Measurements from ENCODE around the gene TMCO6. TPM values are rescaled to one million over a fixed set of nuclear protein-coding genes. Genes with fewer than 3 reads are reported as not detected.
"Not testable (repeated sequence)": the region's sequence is repeated elsewhere in the genome, so short reads cannot be mapped to it uniquely, and the experiment has no call there.

The TMCO6 gene
- total RNA-seq, 6 experiments from 2014 or later: 7.3 to 45.5 (median 23.6) TPM

- H3K27me3 ChIP-seq: no peaks in the 10 kb centered on the region
- no peak overlapping the region for H3K4me3 ChIP-seq
- H3K4me1 ChIP-seq: peaks cover 0 to 45% (median 8%) of the 10 kb centered on the region in 4 donors
- H3K36me3 ChIP-seq: no peaks in the 10 kb centered on the region
- TF ChIP-seq POLR2A (IDR thresholded peaks at IDR 0.05) (no peak), CTCF (IDR thresholded peaks at IDR 0.05) (no peak)
- H3K27ac ChIP-seq: no peak overlapping the region
- no peaks in the 10 kb centered on the region for H3K9me3 ChIP-seq
- ATAC-seq (no peak), DNase-seq (no peak)
- intact Hi-C loops (cut with DNase I): no loop called here
These were observed 39.2 kb upstream of the TMCO6 start for GRCh38 chr5:140600096-140600495.

- TF ChIP-seq POLR2A (IDR thresholded peaks at IDR 0.05): no peak
- no peak for TF ChIP-seq CTCF (IDR thresholded peaks at IDR 0.05)
- Histone ChIP-seq H3K4me1 (peaks cover 0 to 35% (median 2%) of the 10 kb centered on the region in 4 donors), H3K27me3 (no peaks in the 10 kb centered on the region), H3K27ac (peak overlapping the region; percentile 87 to 90 (median 90)), H3K36me3 (no peaks in the 10 kb centered on the region), H3K9me3 (no peaks in the 10 kb centered on the region), H3K4me3 (no peak overlapping the region)
- peak in 3 of 4 donors; percentile 15 to 42 (median 22) for ATAC-seq
- 67% methylated on average over 4 of the region's 4 CpGs for WGBS (ENCODE audit: insufficient coverage, low coverage, low lambda C conversion rate, missing lambda C conversion rate)
- intact Hi-C loops (cut with DNase I): no loop called here
- no peak for DNase-seq
These were observed 37.1 kb upstream of the TMCO6 start for GRCh38 chr5:140602147-140602546.

- DNase-seq; ATAC-seq; H3K4me3 ChIP-seq; H3K9me3 ChIP-seq; intact Hi-C loops (cut with DNase I); H3K27me3 ChIP-seq; H3K36me3 ChIP-seq: not testable (repeated sequence)
- H3K4me1 ChIP-seq: peaks cover 0 to 23% (median 2%) of the 10 kb centered on the region in 4 donors
- WGBS (ENCODE audit: insufficient coverage, low coverage, low lambda C conversion rate, missing lambda C conversion rate): 28% methylated on average over 4 of the region's 4 CpGs
- H3K27ac ChIP-seq: peak overlapping the region; percentile 87 to 90 (median 90)
These were observed 35.9 kb upstream of the TMCO6 start for GRCh38 chr5:140603446-140603698.

GRCh38 chr5:140603734-140604133 lies 35.5 kb upstream of the TMCO6 start:
- WGBS (ENCODE audit: insufficient coverage, low coverage, low lambda C conversion rate, missing lambda C conversion rate): 89% methylated on average over 2 of the region's 2 CpGs
- Histone ChIP-seq H3K4me3 (no peak overlapping the region), H3K36me3 (no peaks in the 10 kb centered on the region), H3K9me3 (no peaks in the 10 kb centered on the region), H3K27ac (peak overlapping the region; percentile 87 to 90 (median 90)), H3K4me1 (peaks cover 0 to 22% (median 4%) of the 10 kb centered on the region in 4 donors), H3K27me3 (no peaks in the 10 kb centered on the region)
- DNase-seq: no peak
- no peak for ATAC-seq
- TF ChIP-seq CTCF (IDR thresholded peaks at IDR 0.05) (no peak), POLR2A (IDR thresholded peaks at IDR 0.05) (no peak)
- intact Hi-C loops (cut with DNase I): no loop called here

- H3K27ac ChIP-seq: peak overlapping the region; percentile 55 to 82 (median 80)
- TF ChIP-seq CTCF (IDR thresholded peaks at IDR 0.05): no peak
- no peak for TF ChIP-seq POLR2A (IDR thresholded peaks at IDR 0.05)
- 40% methylated on average over 3 of the region's 3 CpGs for WGBS (ENCODE audit: insufficient coverage, low coverage, low lambda C conversion rate, missing lambda C conversion rate)
- no peaks in the 10 kb centered on the region for H3K27me3 ChIP-seq
- H3K36me3 ChIP-seq: no peaks in the 10 kb centered on the region
- no peak for DNase-seq
- intact Hi-C loops (cut with DNase I): no loop called here
- H3K9me3 ChIP-seq: no peaks in the 10 kb centered on the region
- no peak overlapping the region for H3K4me3 ChIP-seq
- no peak for ATAC-seq
- peaks cover 0 to 28% (median 5%) of the 10 kb centered on the region in 4 donors for H3K4me1 ChIP-seq
These were observed 33.4 kb upstream of the TMCO6 start for GRCh38 chr5:140605879-140606278.
